Gastrocnemius medialis (tissue), 4 donors: ENCODE data around the gene ERC2. TPM values are rescaled to one million over a fixed set of nuclear protein-coding genes. Genes with fewer than 3 reads are reported as not detected.

Experiments used
- ATAC-seq, 2 donors: fragments of 150-250 bp; one replicate each; pipeline ENCODE4 v1.9.1; 2016
- DNase-seq, 2 donors: peaks; one replicate each; pipeline ENCODE4 v3.0.0-alpha.2; 2019
- H3K27ac ChIP-seq, 4 donors: fragments of 200-600 bp; sonication (generic); 1 replicate in 1 of 4; 2 replicates in 3 of 4; pipeline ENCODE4 v1.5.1; 2016 to 2018; ENCODE audit warnings: mild to moderate bottlenecking in 2 of 4, moderate library complexity in 1 of 4
- H3K27me3 ChIP-seq, 3 donors: fragments of 200-600 bp; sonication (generic) in 2 of 3; 1 replicate in 1 of 3; 2 replicates in 2 of 3; pipeline versions ENCODE4 v1.5.1 to v1.6.0; 2016 to 2019; ENCODE audit warnings: mild to moderate bottlenecking in 1 of 3, moderate library complexity in 1 of 3
- H3K36me3 ChIP-seq, 2 donors: fragments of 200-600 bp; sonication (generic) in 1 of 2; one replicate each; pipeline ENCODE4 v1.5.1; 2017 to 2018
- H3K4me1 ChIP-seq, 2 donors: fragments of 200-600 bp; sonication (generic) in 1 of 2; one replicate each; pipeline ENCODE4 v1.5.1; 2016 to 2017; ENCODE audit warnings: mild to moderate bottlenecking in 2 of 2
- H3K4me3 ChIP-seq, 4 donors: fragments of 200-600 bp; sonication (generic) in 3 of 4; 1 replicate in 1 of 4; 2 replicates in 3 of 4; pipeline ENCODE4 v1.5.1; 2016 to 2019; ENCODE audit warnings: mild to moderate bottlenecking in 2 of 4
- H3K9me3 ChIP-seq, 3 donors: fragments of 200-600 bp; sonication (generic) in 2 of 3; 1 replicate in 1 of 3; 2 replicates in 2 of 3; pipeline ENCODE4 v1.5.1; 2016 to 2019
- POLR2A ChIP-seq, 2 donors: fragments of 450-650 bp; IDR thresholded peaks; one replicate each; pipeline ENCODE4 v1.6.1; 2017; ENCODE audit warnings: antibody characterized with exemption in 2 of 2, mild to moderate bottlenecking in 2 of 2, moderate library complexity in 2 of 2
- in situ Hi-C, 4 donors: fragments of 200-750 bp; cut with MboI; loops; one replicate each; pipeline versions ENCODE4 v1.15.0 to v1.8.0; 2017; ENCODE audit warnings: low sequenced_read_pairs in 4 of 4
- intact Hi-C: fragments of 100-400 bp; cut with DNase I; formaldehyde crosslinking; loops from one replicate; pipeline ENCODE4 v1.15.1; 2023; ENCODE audit warnings: low total_unique reads
- total RNA-seq, 4 donors: library from RNA; depleted of rRNA; stranded (reverse); fragments of >200 nt; gene quantifications; one replicate each; pipeline versions ENCODE4 v1.1.0 to v1.2.3, GENCODE V29; 2016
- TF ChIP-seq, protein P1 (sequence below), 5 experiments: fragments of 450-650 bp in 3 of 5; fragments of 200-600 bp in 2 of 5; sonication (generic) in 2 of 5; IDR thresholded peaks in 4 of 5; conservative IDR thresholded peaks in 1 of 5; 1 replicate in 4 of 5; 2 replicates in 1 of 5; pipeline ENCODE4 v1.5.1; 2016 to 2019; ENCODE audit warnings: antibody characterized with exemption in 5 of 5, mild to moderate bottlenecking in 3 of 5, moderate library complexity in 3 of 5

The ERC2 gene
- total RNA-seq, 4 donors from 2014 or later: not detected

DNA sequence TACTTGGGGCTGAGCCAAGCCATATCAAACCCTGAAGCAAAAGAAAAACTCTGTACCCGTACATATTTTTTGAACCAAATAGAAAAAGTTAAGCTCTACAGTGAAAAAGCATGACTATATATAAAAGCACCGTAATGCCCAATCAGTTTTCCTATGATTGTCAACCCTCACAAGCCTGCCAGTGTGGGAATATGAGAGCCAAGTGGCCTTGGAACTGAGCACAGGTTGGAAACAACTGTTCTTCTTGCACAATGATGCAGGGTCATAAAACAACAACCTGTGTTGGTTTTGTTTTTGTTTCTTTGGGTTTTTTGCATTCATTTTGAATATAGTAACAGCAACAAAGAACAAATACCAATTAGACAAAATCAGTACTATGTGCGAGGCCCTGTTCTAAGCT is 3.5 kb upstream of the ERC2 start:
- H3K36me3 ChIP-seq: no peaks in the 10 kb centered on the region
- H3K27ac ChIP-seq: no peak overlapping the region
- ATAC-seq (no peak), DNase-seq (no peak)
- peaks cover 9 to 11% of the 10 kb centered on the region in 2 donors for H3K4me1 ChIP-seq
- H3K4me3 ChIP-seq: no peak overlapping the region
- H3K27me3 ChIP-seq: peaks cover 14 to 29% (median 24%) of the 10 kb centered on the region in 3 donors
- in situ Hi-C loops (no loop called here), intact Hi-C loops (no loop called here)
- TF ChIP-seq, protein P1, sequence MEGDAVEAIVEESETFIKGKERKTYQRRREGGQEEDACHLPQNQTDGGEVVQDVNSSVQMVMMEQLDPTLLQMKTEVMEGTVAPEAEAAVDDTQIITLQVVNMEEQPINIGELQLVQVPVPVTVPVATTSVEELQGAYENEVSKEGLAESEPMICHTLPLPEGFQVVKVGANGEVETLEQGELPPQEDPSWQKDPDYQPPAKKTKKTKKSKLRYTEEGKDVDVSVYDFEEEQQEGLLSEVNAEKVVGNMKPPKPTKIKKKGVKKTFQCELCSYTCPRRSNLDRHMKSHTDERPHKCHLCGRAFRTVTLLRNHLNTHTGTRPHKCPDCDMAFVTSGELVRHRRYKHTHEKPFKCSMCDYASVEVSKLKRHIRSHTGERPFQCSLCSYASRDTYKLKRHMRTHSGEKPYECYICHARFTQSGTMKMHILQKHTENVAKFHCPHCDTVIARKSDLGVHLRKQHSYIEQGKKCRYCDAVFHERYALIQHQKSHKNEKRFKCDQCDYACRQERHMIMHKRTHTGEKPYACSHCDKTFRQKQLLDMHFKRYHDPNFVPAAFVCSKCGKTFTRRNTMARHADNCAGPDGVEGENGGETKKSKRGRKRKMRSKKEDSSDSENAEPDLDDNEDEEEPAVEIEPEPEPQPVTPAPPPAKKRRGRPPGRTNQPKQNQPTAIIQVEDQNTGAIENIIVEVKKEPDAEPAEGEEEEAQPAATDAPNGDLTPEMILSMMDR (IDR thresholded peaks at IDR 0.05 in 4 of 5, conservative IDR thresholded peaks at IDR 0.05 in 1 of 5): no peak
- no peak for TF ChIP-seq POLR2A (IDR thresholded peaks at IDR 0.05)
- no peaks in the 10 kb centered on the region for H3K9me3 ChIP-seq

DNA sequence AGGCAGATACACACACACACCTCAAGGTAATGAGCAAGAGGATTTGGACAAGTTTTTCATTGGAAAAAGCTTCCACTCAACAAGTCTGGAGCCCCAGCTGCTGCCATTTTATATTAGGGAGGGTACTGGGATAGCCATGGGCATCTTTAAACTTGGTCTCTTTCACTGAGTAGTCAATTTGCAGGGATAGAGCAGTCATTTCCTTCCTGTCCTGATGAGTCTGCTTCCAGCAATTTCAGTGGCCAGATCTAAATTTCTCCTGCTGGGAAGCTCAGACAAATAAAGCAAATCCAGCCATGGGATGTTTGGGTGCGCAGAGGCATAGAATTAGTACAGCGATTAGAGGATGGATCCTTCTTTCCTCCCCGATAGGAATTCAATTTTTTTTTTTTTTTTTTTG is 874 bp upstream of the ERC2 start:
- Histone ChIP-seq H3K4me3 (no peak overlapping the region), H3K9me3 (no peaks in the 10 kb centered on the region), H3K36me3 (no peaks in the 10 kb centered on the region), H3K27me3 (peaks cover 24 to 50% (median 36%) of the 10 kb centered on the region in 3 donors), H3K27ac (no peak overlapping the region), H3K4me1 (peaks cover 9 to 11% of the 10 kb centered on the region in 2 donors)
- TF ChIP-seq, protein P1 (IDR thresholded peaks at IDR 0.05 in 4 of 5, conservative IDR thresholded peaks at IDR 0.05 in 1 of 5): no peak
- no peak for TF ChIP-seq POLR2A (IDR thresholded peaks at IDR 0.05)
- DNase-seq (no peak), ATAC-seq (no peak)
- intact Hi-C loops: no loop called here
- in situ Hi-C loops: no loop called here

GRCh38 chr3:56467801-56468183 is 475 bp downstream of the ERC2 start:
- in situ Hi-C loops (no loop called here), intact Hi-C loops (no loop called here)
- DNase-seq: no peak
- TF ChIP-seq POLR2A (IDR thresholded peaks at IDR 0.05): no peak
- TF ChIP-seq, protein P1 (IDR thresholded peaks at IDR 0.05 in 4 of 5, conservative IDR thresholded peaks at IDR 0.05 in 1 of 5): no peak
- H3K4me3 ChIP-seq: peak overlapping the region; percentile 47 to 49 (median 48)
- H3K9me3 ChIP-seq: no peaks in the 10 kb centered on the region
- peaks cover 24 to 50% (median 36%) of the 10 kb centered on the region in 3 donors for H3K27me3 ChIP-seq
- no peak for ATAC-seq
- no peaks in the 10 kb centered on the region for H3K36me3 ChIP-seq
- peaks cover 9 to 11% of the 10 kb centered on the region in 2 donors for H3K4me1 ChIP-seq
- H3K27ac ChIP-seq: no peak overlapping the region

GRCh38 chr3:56467108-56467507 is 1.2 kb downstream of the ERC2 start:
- Histone ChIP-seq H3K9me3 (no peaks in the 10 kb centered on the region), H3K27me3 (peaks cover 24 to 50% (median 36%) of the 10 kb centered on the region in 3 donors), H3K36me3 (no peaks in the 10 kb centered on the region), H3K4me1 (peaks cover 9 to 11% of the 10 kb centered on the region in 2 donors), H3K4me3 (peak overlapping the region in 3 of 4 donors; percentile 47 to 49 (median 49)), H3K27ac (no peak overlapping the region)
- peak; percentile 8 to 39 for DNase-seq
- intact Hi-C loops: no loop called here
- TF ChIP-seq POLR2A (IDR thresholded peaks at IDR 0.05): no peak
- peak; percentile 58 to 60 for ATAC-seq
- in situ Hi-C loops: no loop called here

- DNase-seq (no peak), ATAC-seq (no peak)
- Histone ChIP-seq H3K9me3 (no peaks in the 10 kb centered on the region), H3K27ac (no peak overlapping the region), H3K27me3 (peaks cover 0 to 5% (median 0%) of the 10 kb centered on the region in 3 donors), H3K4me1 (no peaks in the 10 kb centered on the region), H3K4me3 (no peak overlapping the region), H3K36me3 (no peaks in the 10 kb centered on the region)
- intact Hi-C loops (no loop called here), in situ Hi-C loops (no loop called here)
- TF ChIP-seq, protein P1 (IDR thresholded peaks at IDR 0.05 in 4 of 5, conservative IDR thresholded peaks at IDR 0.05 in 1 of 5): no peak
- TF ChIP-seq POLR2A (IDR thresholded peaks at IDR 0.05): no peak
These were observed 8.5 kb downstream of the ERC2 start for GRCh38 chr3:56459719-56460118.
